Activated CD4-positive, alpha-beta T cell treated with anti-CD3 and anti-CD28 coated beads, Interleukin-10, Interleukin-2, amounts not matched to agents 100 ng/mL and 50 ng/mL, durations not matched to agents 16 hours and 8 hours (primary cell): ENCODE results near the gene TBC1D4.

Experiments used
- DNase-seq: peaks from one replicate; pipeline ENCODE4 v3.0.0-alpha.2; 2020

The TBC1D4 gene

DNA sequence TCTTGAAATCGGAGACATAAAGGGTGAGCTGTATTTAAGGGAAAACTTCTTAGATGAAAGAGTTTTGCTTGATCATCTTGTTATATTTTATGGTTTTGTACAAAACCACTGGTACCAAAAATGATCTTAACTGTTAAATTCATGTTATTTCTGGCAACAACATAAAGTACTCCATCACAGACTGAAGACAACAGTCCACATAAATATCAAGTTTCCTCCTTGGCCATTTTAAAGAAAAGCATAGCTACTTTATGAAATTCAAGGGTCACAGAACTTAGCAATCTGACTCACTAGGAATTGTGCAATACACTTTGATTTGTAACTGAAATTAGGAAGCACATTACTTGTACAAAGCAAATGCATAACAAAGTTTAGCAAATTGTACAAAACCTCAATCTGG is 66.3 kb downstream of the TBC1D4 start:
- DNase-seq: no peak

DNA sequence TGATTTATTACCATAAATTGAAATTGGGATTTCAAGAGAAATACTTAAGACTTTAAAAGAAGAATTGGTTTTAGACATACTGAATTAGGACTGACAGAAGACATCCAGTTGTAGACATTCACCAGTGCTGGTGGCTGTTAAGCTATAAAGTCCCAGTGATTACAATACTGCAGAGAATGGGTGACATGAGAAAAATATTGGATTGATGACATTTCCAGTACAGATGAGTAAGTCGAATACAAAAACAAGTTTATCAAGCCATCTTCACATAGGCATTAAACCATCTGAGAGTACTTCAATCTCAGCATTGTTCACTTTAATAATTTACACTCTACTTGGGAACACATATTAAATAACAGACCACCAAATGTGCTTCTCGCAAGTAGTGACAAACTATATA is 66.8 kb downstream of the TBC1D4 start:
- DNase-seq: no peak

DNA sequence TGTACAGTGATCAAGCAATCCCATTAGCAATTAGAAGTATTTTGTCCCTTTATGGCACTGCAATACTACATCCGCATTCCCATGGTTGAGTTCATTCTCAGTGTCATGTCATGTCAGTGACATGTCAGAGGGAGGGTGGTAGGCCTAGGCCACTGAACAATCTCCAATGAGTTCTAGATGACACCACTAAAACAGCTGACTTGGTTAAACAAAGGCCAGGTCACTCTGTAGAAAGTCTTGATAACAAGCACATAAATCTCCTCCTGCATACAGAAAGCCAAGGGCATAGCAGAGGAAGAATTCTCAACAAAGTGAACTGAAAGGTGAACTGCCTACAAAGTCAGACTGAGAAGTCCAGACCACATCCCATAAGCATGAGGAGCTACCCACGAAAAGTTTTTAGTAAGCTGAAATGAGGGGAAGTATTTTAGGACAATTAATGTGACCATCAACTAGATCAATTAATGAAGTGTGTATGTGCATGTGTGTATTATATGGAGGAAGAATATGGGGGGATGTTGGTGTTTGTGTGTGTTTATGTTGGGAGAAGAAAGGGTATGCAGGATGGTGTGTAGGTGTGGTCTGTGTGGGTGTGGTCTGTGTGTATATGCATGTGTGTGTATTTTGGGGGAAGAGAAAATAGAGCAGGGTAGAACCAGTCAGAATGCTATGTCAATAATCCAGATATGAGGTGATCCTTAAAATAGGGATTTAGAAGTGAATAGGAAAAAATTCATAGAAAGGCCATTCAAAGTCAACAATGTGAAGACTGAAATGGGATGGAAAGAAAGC is 67.7 kb downstream of the TBC1D4 start:
- DNase-seq: no peak

DNA sequence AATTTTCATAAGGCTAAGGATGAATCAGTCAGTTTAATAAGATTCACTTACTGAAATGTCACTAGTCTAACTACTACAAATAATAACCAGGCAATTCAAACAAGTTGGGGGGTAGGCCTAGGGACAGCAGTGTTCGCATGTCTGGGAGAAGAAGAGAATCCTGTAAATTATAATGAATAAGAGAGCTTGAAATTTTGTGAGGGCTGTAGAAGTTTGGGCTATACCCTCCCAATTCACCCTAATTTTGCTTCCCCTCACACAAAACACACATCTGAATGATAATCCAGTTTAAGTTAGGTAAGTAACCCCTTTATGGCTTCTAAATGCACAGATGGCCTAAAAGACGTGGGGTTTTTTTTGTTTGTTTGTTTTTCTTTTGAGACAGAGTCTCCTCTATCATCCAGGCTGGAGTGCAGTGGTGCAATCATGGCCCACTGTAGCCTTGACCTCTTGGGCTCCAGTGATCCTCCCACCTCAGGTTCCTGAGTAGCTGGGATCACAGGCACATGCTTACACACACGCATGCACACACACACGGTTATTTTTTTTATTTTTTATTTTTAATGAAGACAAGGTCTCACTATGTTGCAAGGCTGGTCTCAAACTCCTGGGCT is 69.9 kb downstream of the TBC1D4 start:
- no peak for DNase-seq

DNA sequence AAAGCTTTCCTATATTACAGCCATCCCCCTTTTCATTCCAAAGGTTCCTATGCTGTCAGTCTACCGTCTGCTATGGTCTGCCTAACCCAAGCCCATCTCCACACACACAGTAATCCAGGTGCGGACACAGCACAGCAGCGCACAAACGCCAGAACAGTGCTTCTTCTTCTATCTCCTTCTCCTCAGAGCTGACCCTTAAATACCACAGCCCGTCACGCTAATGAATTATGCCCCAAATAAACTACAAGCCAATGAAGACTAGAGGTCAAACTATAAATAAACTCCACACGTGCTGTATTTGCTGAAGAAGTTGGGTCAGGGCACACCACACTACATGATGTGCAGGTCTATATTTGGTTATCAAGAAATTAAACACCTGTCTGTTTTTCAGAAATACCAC is 71.8 kb downstream of the TBC1D4 start:
- DNase-seq: no peak

DNA sequence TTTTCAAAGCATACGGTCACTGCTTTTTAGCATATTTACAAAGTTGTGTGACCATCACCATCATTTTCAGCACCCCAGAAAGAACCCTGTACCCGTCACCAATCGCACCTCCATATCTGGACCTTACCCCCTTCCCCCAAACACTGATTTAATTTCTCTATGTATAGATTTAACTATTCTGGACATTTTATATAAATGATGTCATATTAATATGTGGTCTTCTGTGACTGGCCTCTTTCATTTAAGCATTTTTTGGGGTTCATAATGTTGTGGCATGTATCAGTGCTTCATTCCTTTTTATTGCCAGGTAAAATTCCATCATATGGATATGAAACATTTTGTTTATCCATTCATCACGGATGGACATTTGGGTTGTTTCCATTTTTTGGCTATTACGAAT is 74.0 kb downstream of the TBC1D4 start:
- no peak for DNase-seq

DNA sequence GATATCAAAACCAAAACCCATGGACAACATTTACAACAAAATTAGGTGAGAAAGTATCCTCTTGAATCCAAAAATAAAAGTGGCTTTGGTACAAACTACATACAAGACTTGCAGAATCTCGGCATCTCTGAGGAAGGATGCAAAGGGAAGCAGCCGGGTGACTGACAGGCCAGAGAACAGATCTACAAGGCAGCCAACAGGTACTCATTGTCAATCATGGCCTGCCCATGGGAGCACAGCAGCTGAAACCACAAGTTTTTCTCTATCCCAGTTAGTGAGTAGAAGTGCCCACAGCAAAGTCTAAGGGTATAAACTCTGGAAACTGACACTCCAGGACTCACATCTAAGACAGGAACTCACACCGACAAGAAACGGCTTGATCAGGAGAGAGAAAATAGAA is 74.5 kb downstream of the TBC1D4 start:
- no peak for DNase-seq

DNA sequence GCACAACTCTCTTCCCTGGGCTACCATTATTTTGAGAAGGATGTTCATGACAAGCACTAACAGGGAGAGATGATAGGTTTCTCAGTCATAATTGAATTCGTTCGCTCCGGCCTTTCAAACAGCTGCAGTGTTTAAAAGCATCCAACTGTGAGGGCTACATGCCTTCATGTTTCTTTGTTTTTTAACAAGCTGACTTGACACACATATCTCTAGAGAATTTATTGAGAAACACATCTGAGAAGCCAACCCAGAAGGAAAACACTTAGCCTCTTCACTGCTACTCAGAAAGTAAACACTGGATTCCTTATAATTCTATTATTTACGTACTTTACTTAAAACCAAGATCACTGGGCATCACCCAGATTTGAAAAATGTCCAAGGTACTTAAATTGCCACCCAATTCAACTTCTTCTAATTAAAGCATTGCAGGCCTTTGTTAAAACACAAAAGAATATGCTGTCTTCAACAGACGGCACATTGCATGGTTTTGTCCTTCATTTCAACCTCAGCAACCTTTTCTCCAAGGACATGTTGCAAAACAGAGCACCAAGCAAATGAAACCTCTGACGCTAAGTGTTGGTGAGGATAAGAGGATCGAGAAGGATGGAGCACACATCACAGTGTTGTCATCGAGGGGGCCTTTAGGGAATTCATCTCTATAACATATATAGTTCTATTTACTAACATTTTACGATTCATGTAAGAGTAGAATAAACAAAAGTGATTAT is 75.8 kb downstream of the TBC1D4 start:
- no peak for DNase-seq

DNA sequence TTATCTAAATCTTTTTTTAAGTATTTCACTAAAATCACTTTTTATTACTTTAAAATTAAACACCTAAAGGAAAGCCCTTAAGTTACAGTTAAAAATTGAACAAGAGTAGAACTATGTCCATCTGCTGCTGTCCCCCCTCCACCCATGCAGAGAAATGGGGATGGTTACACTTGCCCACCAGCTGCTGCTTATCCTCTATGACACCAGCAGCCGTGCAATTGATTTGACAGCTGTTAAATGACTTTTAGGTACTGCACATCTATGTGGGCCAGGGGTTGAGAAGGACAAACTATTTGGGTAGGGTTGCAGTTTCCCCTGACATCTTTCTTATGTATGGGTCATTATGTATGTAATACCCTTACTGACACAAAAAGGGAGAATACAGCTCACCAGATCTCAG is 77.2 kb downstream of the TBC1D4 start:
- no peak for DNase-seq

DNA sequence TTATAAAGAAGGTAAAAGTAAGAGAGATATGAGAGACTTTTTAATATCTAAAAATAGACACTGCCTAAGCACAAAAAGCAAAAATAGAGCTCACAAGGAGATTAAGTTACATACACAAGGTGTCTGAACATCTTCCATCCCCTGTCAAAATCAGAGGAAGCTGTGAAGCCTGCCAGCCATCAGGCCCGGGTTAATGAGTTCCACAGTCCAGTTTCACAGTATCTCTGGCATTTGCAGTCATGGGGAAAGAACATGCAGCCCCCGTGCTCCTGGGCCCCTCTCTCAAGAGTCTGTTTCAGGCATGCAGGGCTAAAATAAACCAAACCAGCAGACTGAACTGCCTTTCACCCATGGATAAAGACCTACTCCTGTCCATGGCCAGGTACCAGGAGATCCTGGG is 79.2 kb downstream of the TBC1D4 start:
- DNase-seq: no peak

DNA sequence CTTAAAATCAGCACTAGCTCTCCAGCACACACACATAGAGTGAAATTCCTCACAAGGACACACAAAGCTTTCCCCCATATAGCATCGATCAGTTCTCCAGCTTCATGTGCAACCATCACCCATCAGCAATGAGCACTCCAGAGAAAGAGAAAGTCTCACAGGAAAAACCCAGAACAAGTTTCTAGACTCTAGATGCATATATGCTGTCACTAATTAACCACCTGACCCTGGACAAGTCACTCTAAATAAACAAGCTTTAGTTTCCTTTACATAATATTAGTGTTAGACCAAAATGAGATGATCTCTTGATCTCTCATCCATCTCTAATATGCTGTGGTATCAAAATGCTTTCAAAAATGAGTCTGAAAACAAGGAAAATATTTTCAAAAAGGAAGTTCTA is 81.2 kb downstream of the TBC1D4 start:
- no peak for DNase-seq

DNA sequence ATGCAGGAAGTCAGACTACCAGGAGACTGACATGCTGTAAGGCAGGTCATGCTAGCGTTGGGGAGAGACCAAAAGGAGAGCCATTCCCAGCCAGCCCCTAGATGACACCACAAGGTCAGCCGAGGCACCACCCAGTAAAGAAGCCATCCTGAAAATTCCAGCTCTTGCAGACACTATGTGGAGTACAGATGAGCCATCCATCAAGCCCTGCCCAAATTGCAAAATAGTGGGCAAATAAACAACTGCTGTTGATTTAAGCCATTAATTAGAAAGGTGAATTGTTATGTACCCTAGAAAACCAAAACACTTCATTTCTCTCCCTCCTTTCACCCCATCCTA is 82.1 kb downstream of the TBC1D4 start:
- no peak for DNase-seq

DNA sequence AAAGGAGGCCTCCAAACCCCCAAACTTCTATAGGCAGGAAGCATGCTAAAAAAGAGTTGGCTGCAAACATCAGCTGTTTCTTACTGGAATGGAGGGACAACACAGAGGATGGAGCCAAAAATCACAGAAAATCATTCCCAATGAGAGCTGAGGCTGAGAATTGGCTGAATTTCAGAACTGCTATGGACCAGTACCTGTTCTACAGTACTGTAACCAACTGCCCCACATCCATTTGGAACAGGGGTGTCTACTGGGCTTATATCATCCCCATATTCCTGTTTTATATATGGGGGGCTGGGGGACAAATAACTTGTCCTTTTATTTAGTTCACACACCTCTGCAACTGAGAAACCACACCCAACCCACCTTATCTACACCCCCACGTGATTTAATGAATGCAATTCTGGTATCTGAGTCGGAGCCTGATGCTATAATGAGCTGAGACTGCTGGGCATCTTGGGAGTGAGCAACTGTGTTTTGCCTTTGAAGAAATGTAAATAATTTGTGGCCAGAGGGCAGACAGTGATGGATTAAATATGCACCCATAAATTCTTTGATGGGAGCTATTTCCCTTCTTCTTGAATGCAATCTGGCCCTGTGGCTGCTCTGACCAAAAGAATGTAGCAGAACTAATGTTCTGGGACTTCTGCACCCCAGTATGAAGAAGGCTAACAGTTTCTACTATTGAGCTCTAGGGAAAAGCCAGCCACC is 82.6 kb downstream of the TBC1D4 start:
- DNase-seq: no peak

DNA sequence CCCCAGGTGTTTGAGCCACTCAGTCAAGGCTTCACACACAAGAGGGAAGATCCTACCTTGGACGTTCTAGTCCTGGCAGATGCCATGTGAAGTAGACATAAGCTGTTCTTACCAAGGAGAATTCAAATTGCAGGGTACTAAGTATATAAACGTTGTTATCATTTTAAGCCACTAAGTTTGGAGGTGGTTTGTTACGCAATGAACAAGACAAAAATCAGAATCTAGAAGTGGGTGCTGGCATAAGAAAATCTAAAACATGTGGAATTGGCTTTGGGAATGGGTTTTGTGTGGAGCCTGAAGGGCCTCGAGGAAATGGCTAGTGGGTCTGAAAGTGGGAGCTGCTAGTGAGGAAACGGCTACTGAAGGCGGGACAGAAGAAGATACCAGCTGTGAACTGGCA is 83.9 kb downstream of the TBC1D4 start:
- DNase-seq: no peak

DNA sequence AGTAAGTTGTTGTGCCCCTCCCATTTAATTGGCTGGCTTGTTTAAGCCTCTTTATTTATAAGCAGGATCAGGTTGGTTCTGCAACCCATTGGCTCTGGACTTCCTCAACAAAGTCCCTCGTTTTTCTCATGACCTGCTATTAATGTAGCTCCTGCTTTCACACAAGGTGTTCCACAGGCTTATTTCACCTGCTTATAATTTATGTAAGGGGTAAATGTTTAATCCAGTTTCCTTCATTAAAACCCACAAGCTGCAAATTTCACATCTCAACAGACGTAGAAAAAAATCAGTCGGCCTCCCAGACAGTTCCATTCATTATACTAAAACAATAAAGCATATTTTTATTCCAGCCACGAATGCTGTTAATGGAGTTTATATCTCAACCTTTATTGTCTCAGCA is 86.1 kb downstream of the TBC1D4 start:
- DNase-seq: no peak

DNA sequence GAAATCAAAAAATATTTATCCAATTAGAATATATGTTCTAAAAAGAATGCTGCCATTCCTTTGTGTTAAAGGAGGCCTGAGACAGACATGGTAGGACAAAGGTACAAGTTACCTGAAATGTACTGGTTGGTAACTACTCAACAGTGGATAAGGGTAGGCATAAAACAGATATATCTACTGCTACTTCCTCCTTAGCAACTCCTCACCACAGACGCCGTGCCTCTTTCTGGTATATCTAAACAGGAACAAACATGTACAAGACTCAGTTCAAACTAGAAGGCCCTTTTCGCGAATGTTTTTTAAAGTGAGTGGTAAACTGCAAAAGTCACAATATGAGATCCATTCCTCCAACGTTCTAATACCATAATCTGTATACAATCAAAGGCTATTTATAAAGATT is 86.9 kb downstream of the TBC1D4 start:
- DNase-seq: no peak

DNA sequence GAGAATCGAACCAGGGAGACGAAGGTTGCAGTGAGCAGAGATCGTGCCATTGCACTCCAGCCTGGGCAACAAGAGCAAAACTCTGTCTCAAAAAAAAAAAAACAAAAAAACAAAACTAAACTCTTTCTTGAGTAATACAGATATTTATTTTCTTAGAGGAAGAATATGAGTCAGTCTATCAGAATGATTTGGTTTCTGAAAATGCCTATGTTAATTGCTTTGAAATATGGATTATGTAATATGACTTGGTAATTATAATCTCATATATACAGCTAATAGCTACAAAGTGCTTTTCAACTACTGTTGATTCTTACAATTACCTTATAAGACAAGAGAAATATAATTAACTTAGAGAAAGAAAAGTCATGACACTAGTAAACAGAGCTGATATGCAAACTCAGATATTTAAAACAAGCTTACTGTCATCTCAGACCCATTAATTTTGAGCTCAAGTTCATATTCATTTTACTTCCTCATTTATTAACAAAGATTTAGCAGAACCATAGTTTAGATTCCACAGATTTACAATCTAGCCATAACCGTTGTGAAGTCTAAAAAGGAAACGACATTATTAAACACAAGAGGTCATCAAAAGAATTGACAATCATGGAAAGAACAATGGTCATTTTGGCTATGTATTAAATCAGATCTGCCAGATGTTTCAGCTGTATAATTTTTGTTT is 88.0 kb downstream of the TBC1D4 start:
- DNase-seq: no peak

DNA sequence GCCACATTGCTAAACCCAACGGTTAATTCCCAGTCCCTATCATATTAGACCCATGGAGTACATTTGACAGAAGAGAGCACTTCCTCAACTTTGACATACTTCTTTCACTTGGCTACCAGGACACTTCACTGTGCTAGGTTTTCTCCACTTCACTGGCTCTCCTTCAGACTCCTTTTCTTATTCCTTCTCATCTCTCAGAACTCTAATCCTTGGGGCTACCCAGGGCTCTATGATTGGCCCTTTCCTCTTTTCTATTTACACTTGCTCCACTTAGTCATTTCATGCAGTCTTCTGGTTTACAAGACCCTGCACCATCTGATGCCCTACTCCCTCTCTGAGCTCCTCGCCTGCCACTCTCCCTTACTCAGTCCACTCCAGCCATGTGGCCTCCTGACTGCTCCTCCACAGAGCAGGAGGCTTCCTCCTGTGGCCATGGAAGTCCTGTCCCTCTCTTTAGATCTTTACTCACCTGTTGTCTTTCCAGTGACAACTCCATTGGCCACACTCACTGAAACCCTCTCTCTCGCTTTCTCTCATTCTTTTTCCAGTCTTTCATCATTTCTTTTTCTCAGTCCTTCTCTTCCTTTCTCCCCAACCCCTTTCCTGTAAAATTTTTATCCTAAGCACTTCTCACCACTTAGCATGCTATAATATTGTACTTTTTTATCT is 90.4 kb downstream of the TBC1D4 start:
- no peak for DNase-seq

DNA sequence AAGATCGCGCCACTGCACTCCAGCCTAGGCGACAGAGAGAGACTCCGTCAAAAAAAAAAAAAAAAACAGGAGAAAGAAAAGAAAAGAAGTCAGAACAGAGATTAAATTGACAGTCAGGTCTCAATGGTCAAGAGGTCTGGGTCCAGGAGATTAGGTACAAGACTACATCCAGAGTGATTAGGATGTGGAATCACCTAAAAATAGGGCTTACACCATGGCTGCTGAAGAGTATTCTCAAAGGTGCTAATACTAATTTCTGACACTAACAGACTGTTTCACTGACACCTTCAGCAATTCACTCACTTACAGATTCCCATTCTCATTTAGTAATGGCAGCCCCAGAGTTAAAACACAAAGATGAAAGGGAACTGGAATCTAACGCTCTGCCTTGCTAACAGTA is 91.7 kb downstream of the TBC1D4 start:
- no peak for DNase-seq

DNA sequence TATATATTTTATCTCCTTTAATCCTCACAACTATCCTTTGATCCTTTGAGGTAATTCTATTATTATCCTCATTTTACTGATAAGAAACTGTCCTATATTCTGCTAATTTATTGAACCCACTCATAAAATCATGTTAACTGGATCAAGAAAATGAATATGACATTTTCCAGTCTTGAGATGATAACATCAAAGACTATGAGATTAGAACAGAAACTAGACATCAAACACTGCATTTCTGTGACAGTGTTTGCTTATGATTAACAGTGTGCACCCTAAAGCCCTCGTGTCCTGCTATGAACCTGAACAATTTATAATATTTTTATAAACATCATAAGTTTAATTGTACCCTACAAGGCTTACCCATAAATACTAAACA is 96.3 kb downstream of the TBC1D4 start:
- DNase-seq: no peak

DNA sequence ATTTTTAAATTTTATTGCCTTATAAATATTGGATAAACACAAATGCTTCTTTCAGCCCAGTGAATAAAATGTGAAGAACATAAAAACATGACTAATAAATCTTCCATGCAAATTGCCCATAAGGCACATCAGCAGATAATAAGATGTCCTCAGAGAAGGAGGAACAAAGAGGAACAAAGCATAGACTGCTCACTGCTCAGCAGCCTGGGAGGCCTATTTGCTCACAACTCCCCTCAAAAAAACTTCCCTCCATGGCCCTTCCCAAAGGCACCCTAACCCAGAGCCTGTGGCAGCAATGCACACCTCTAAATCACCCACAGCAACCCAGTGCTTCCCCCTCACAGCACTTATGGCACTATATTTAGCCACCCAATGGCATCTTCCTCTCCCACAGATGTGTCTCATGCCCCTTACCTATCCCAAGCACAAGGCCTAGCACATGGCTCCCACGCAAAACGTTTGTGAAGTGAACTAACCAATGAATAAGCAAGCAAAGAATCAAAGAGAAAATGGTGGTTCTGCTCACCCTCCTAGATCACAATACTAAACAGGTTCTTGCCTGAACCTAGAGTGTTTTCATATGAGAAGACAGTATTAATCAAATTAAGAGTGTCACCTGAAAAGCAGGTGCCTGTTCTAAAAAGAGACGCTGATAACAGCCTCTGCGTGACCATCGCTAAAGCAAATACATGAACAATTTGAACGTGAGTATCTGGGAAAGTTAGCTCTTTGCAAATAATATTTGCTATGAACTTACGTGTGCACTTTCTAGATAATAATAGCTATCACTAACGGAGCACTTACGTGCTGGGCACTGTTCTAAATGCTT is 96.9 kb downstream of the TBC1D4 start:
- no peak for DNase-seq
